Measurements from ENCODE around the gene ZNF536.

ZNF536 gene

GRCh38 chr19:30371960-30372824, at the start of gene ZNF536:
TSS of gene ZNF536 (plus strand) at chr19:30372384. CDS start at chr19:30443563, 71,179 bp downstream.
- H3K4me3 ChIP-seq (ENCODE audit: low read depth, low read length): no peak within 1 kb of the TSS
- TF ChIP-seq CTCF (IDR thresholded peaks at IDR 0.05; ENCODE audit: borderline replicate concordance, insufficient read depth, low read depth, low read length): no peak

GRCh38 chr19:30322641-30323320, 49.4 kb upstream of the ZNF536 start:
- no peak for TF ChIP-seq CTCF (IDR thresholded peaks at IDR 0.05; ENCODE audit: borderline replicate concordance, insufficient read depth, low read depth, low read length)

GRCh38 chr19:30323904-30324303, 48.3 kb upstream of the ZNF536 start:
- TF ChIP-seq CTCF (IDR thresholded peaks at IDR 0.05; ENCODE audit: borderline replicate concordance, insufficient read depth, low read depth, low read length): no peak
- no peak overlapping the region for H3K4me3 ChIP-seq (ENCODE audit: low read depth, low read length)

More at GRCh38 chr19:30322641-30323320, 49.4 kb upstream of the ZNF536 start:
- H3K4me3 ChIP-seq (ENCODE audit: low read depth, low read length): no peak overlapping the region

- TF ChIP-seq CTCF (IDR thresholded peaks at IDR 0.05; ENCODE audit: borderline replicate concordance, insufficient read depth, low read depth, low read length): no peak
- no peak overlapping the region for H3K4me3 ChIP-seq (ENCODE audit: low read depth, low read length)
These were observed 47.2 kb upstream of the ZNF536 start for GRCh38 chr19:30324982-30325381.

- no peak overlapping the region for H3K4me3 ChIP-seq (ENCODE audit: low read depth, low read length)
- TF ChIP-seq CTCF (IDR thresholded peaks at IDR 0.05; ENCODE audit: borderline replicate concordance, insufficient read depth, low read depth, low read length): no peak
These were observed 46.4 kb upstream of the ZNF536 start for GRCh38 chr19:30325676-30326392.

- no peak overlapping the region for H3K4me3 ChIP-seq (ENCODE audit: low read depth, low read length)
- no peak for TF ChIP-seq CTCF (IDR thresholded peaks at IDR 0.05; ENCODE audit: borderline replicate concordance, insufficient read depth, low read depth, low read length)
These were observed 45.8 kb upstream of the ZNF536 start for GRCh38 chr19:30326393-30326710.
